Measurements from ENCODE around the gene HSP90AA1.

HSP90AA1 gene

DNA sequence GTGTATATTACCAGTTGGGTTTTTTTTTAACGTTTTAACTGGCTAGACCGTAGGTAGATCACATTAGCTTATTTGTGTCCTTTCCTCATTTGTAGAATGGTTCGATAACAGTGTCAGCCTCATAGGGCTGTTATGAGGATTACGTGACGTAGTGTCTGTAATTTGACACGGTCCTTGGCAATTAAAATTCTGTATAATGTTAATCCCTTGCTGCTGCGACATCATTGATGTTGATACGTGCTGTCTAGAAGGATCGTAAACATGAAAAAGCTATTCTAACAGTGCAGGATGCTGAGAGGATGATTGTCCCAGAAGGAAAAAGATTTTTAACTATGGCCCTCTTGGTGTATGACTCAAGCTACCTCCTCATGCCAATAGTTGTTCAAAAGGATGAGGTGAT, 50.9 kb downstream of the HSP90AA1 start:
- H3K9ac ChIP-seq (ENCODE audit: low read depth, low read length), result no peak overlapping the region
- H3K9me3 ChIP-seq (ENCODE audit: insufficient read depth, low read length, severe bottlenecking), result no peaks in the 10 kb centered on the region
- no peaks in the 10 kb centered on the region for H3K4me1 ChIP-seq (ENCODE audit: insufficient read depth, low read length)
- no peak overlapping the region for H2AFZ ChIP-seq (ENCODE audit: low read depth, low read length)
- DNase-seq (no peak), ATAC-seq (ENCODE audit: insufficient read depth, low read depth) (no peak)
- no peak overlapping the region for H3K4me3 ChIP-seq (ENCODE audit: low read depth in 1 of 2, low read length in 2 of 2)
- TF ChIP-seq, protein P1, sequence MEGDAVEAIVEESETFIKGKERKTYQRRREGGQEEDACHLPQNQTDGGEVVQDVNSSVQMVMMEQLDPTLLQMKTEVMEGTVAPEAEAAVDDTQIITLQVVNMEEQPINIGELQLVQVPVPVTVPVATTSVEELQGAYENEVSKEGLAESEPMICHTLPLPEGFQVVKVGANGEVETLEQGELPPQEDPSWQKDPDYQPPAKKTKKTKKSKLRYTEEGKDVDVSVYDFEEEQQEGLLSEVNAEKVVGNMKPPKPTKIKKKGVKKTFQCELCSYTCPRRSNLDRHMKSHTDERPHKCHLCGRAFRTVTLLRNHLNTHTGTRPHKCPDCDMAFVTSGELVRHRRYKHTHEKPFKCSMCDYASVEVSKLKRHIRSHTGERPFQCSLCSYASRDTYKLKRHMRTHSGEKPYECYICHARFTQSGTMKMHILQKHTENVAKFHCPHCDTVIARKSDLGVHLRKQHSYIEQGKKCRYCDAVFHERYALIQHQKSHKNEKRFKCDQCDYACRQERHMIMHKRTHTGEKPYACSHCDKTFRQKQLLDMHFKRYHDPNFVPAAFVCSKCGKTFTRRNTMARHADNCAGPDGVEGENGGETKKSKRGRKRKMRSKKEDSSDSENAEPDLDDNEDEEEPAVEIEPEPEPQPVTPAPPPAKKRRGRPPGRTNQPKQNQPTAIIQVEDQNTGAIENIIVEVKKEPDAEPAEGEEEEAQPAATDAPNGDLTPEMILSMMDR (IDR thresholded peaks at IDR 0.05; ENCODE audit: borderline replicate concordance, extremely low read depth, low read length, poor library complexity, severe bottlenecking), result no peak
- TF ChIP-seq EZH2 (IDR thresholded peaks at IDR 0.05; ENCODE audit: borderline replicate concordance, low read depth, low read length, severe bottlenecking), result no peak
- no peak overlapping the region for H3K4me2 ChIP-seq (ENCODE audit: insufficient read depth, low read length)
- H3K27ac ChIP-seq (ENCODE audit: low read length), result no peak overlapping the region
- H3K79me2 ChIP-seq (ENCODE audit: insufficient read depth, low read length), result no peaks in the 10 kb centered on the region
- H3K27me3 ChIP-seq (ENCODE audit: insufficient read depth, low read length, poor library complexity), result no peaks in the 10 kb centered on the region
- H4K20me1 ChIP-seq (ENCODE audit: insufficient read depth, low read length), result 0 out of 2 replicates have a peak, but pooled peaks cover 4% of the 10 kb centered on the region
- H3K36me3 ChIP-seq (ENCODE audit: insufficient read depth, low read length), result peaks cover 91% of the 10 kb centered on the region

DNA sequence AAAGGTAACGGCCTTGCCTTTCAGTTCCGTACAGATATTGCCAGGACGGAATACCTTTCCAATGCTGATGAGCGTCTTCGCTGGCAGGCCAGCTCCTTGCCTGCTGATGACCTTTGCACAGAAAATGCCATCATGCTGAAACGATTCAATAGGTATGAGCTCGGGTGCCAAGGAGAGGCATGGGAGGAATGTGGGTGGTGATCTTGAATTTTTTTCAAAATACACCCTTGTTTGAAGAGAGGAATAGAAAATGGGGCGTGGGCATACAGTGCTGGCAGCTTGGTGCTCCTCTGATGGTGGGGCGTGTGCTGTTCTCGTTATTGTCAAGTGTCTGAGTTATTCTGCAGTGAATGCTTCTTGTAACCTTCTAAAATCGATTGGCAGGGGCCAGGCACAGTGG, 52.5 kb downstream of the HSP90AA1 start:
- H2AFZ ChIP-seq (ENCODE audit: low read depth, low read length), result no peak overlapping the region
- no peaks in the 10 kb centered on the region for H3K79me2 ChIP-seq (ENCODE audit: insufficient read depth, low read length)
- no peak overlapping the region for H3K27ac ChIP-seq (ENCODE audit: low read length)
- H4K20me1 ChIP-seq (ENCODE audit: insufficient read depth, low read length), result 0 out of 2 replicates have a peak, but pooled peaks cover 4% of the 10 kb centered on the region
- DNase-seq, result no peak
- H3K27me3 ChIP-seq (ENCODE audit: insufficient read depth, low read length, poor library complexity), result no peaks in the 10 kb centered on the region
- ATAC-seq (ENCODE audit: insufficient read depth, low read depth), result no peak
- H3K4me3 ChIP-seq (ENCODE audit: low read depth in 1 of 2, low read length in 2 of 2), result no peak overlapping the region
- no peaks in the 10 kb centered on the region for H3K9me3 ChIP-seq (ENCODE audit: insufficient read depth, low read length, severe bottlenecking)
- H3K4me1 ChIP-seq (ENCODE audit: insufficient read depth, low read length), result no peaks in the 10 kb centered on the region
- peaks cover 91% of the 10 kb centered on the region for H3K36me3 ChIP-seq (ENCODE audit: insufficient read depth, low read length)
- H3K4me2 ChIP-seq (ENCODE audit: insufficient read depth, low read length), result no peak overlapping the region
- H3K9ac ChIP-seq (ENCODE audit: low read depth, low read length), result no peak overlapping the region
- no peak for TF ChIP-seq EZH2 (IDR thresholded peaks at IDR 0.05; ENCODE audit: borderline replicate concordance, low read depth, low read length, severe bottlenecking)
- TF ChIP-seq, protein P1 (IDR thresholded peaks at IDR 0.05; ENCODE audit: borderline replicate concordance, extremely low read depth, low read length, poor library complexity, severe bottlenecking), result no peak

DNA sequence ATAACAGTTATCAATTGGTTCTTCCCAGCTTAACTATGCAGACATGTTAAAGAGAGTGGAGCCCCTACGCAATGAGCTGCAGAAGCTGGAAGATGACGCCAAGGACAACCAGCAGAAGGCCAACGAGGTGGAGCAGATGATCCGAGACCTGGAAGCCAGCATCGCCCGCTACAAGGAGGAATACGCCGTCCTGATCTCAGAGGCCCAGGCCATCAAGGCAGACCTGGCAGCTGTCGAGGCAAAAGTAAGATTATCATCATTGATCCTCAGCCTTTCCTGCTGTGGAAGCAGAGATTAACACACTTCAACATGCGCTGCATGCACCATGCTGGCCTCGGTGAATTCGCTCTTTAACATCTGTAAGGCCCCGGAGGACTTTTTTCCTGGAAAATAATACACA, 53.6 kb downstream of the HSP90AA1 start:
- ATAC-seq (ENCODE audit: insufficient read depth, low read depth) (no peak), DNase-seq (no peak)
- no peaks in the 10 kb centered on the region for H3K79me2 ChIP-seq (ENCODE audit: insufficient read depth, low read length)
- no peak overlapping the region for H3K4me2 ChIP-seq (ENCODE audit: insufficient read depth, low read length)
- H3K27me3 ChIP-seq (ENCODE audit: insufficient read depth, low read length, poor library complexity), result no peaks in the 10 kb centered on the region
- H3K27ac ChIP-seq (ENCODE audit: low read length), result no peak overlapping the region
- no peaks in the 10 kb centered on the region for H3K9me3 ChIP-seq (ENCODE audit: insufficient read depth, low read length, severe bottlenecking)
- peaks cover 91% of the 10 kb centered on the region for H3K36me3 ChIP-seq (ENCODE audit: insufficient read depth, low read length)
- no peak overlapping the region for H3K9ac ChIP-seq (ENCODE audit: low read depth, low read length)
- no peaks in the 10 kb centered on the region for H3K4me1 ChIP-seq (ENCODE audit: insufficient read depth, low read length)
- TF ChIP-seq EZH2 (IDR thresholded peaks at IDR 0.05; ENCODE audit: borderline replicate concordance, low read depth, low read length, severe bottlenecking), result no peak
- TF ChIP-seq, protein P1 (IDR thresholded peaks at IDR 0.05; ENCODE audit: borderline replicate concordance, extremely low read depth, low read length, poor library complexity, severe bottlenecking), result no peak
- H2AFZ ChIP-seq (ENCODE audit: low read depth, low read length), result no peak overlapping the region
- no peak overlapping the region for H3K4me3 ChIP-seq (ENCODE audit: low read depth in 1 of 2, low read length in 2 of 2)
- 0 out of 2 replicates have a peak, but pooled peaks cover 4% of the 10 kb centered on the region for H4K20me1 ChIP-seq (ENCODE audit: insufficient read depth, low read length)
